GM23338 (cell line): ENCODE results near the gene TXNDC2. TPM values are rescaled to one million over a fixed set of nuclear protein-coding genes. Genes with fewer than 3 reads are reported as not detected.

Source experiments
- ATAC-seq: fragments of 200-7000 bp; cut with Tn5 transposase; 3 replicates; pipeline ENCODE4 v1.9.1; 2020
- DNase-seq: peaks from one replicate; pipeline ENCODE4 v3.0.0-alpha.2; 2015; ENCODE audit warnings: low spot score
- H2AFZ ChIP-seq: fragments of 200-600 bp; sonication (generic); 2 replicates; pipeline ENCODE4 v1.8.0; 2016; ENCODE audit warnings: antibody characterized with exemption, mild to moderate bottlenecking, moderate library complexity
- H3F3A ChIP-seq: fragments of 200-600 bp; sonication (generic); replicated peaks from 2 replicates; pipeline ENCODE4 v1.8.0; 2017; ENCODE audit warnings: antibody characterized with exemption, mixed run types, low read depth
- H3K27ac ChIP-seq: fragments of 200-600 bp; sonication (generic); 2 replicates; pipeline ENCODE4 v1.6.1; 2016; ENCODE audit warnings: low read depth
- H3K27me3 ChIP-seq: fragments of 200-600 bp; sonication (generic); 2 replicates; pipeline ENCODE4 v1.8.0; 2016; ENCODE audit warnings: mild to moderate bottlenecking, mixed run types, moderate library complexity; ENCODE audit not compliant: insufficient read depth
- H3K36me3 ChIP-seq: fragments of 200-600 bp; sonication (generic); 2 replicates; pipeline ENCODE4 v1.8.0; 2016; ENCODE audit warnings: mild to moderate bottlenecking; ENCODE audit not compliant: insufficient read depth
- H3K4me1 ChIP-seq: fragments of 200-600 bp; sonication (generic); 2 replicates; pipeline ENCODE4 v1.8.0; 2016; ENCODE audit warnings: mild to moderate bottlenecking, moderate library complexity; ENCODE audit not compliant: insufficient read depth
- H3K4me2 ChIP-seq: fragments of 200-600 bp; sonication (generic); 2 replicates; pipeline ENCODE4 v1.7.1; 2017; ENCODE audit warnings: mixed run types
- H3K4me3 ChIP-seq: fragments of 200-600 bp; sonication (generic); 2 replicates; pipeline ENCODE4 v1.6.1; 2016; ENCODE audit warnings: mixed run types
- H3K79me2 ChIP-seq: fragments of 200-600 bp; sonication (generic); replicated peaks from 2 replicates; pipeline ENCODE4 v1.8.0; 2017; ENCODE audit warnings: mild to moderate bottlenecking; ENCODE audit not compliant: insufficient read depth
- H3K9me2 ChIP-seq: fragments of 200-600 bp; sonication (generic); 2 replicates; pipeline ENCODE4 v1.8.0; 2017; ENCODE audit not compliant: insufficient read depth
- H4K20me1 ChIP-seq: fragments of 200-600 bp; sonication (generic); replicated peaks from 2 replicates; pipeline ENCODE4 v1.8.0; 2017; ENCODE audit warnings: mild to moderate bottlenecking; ENCODE audit not compliant: insufficient read depth
- H3K27ac Mint-ChIP-seq: 2 replicates; pipeline ENCODE4 v1.8.0; 2020; ENCODE audit warnings: inconsistent platforms, mild to moderate bottlenecking, moderate library complexity, mixed read lengths
- H3K27me3 Mint-ChIP-seq: 3 replicates; pipeline ENCODE4 v1.8.0; 2022; ENCODE audit warnings: low read depth, mild to moderate bottlenecking, moderate library complexity, mixed read lengths, inconsistent platforms; ENCODE audit not compliant: insufficient read depth, poor library complexity
- H3K36me3 Mint-ChIP-seq: 3 replicates; pipeline ENCODE4 v1.8.0; 2021; ENCODE audit warnings: low read depth, mild to moderate bottlenecking, inconsistent platforms, moderate library complexity, mixed read lengths
- H3K4me1 Mint-ChIP-seq: 3 replicates; pipeline ENCODE4 v1.8.0; 2020; ENCODE audit warnings: mild to moderate bottlenecking, inconsistent platforms, mixed read lengths
- H3K4me3 Mint-ChIP-seq: 3 replicates; pipeline ENCODE4 v1.8.0; 2021; ENCODE audit warnings: moderate library complexity, mild to moderate bottlenecking, inconsistent platforms, mixed read lengths
- H3K9me3 Mint-ChIP-seq: 3 replicates; pipeline ENCODE4 v1.8.0; 2020; ENCODE audit warnings: moderate library complexity, mild to moderate bottlenecking, inconsistent platforms, mixed read lengths
- CREB1 ChIP-seq: fragments of 250-450 bp; sonication (Bioruptor Pico); IDR thresholded peaks from 2 replicates; pipeline ENCODE4 v1.5.0; 2020; ENCODE audit warnings: low read depth, mild to moderate bottlenecking, moderate library complexity
- CTCF ChIP-seq, 2 experiments: fragments of 200-600 bp in 1 of 2; sonication (generic) in 1 of 2; conservative IDR thresholded peaks; 2 replicates each; pipeline versions ENCODE4 v1.5.1 to v1.6.1; 2016 to 2017; ENCODE audit warnings: antibody characterized with exemption in 2 of 2, low read depth in 2 of 2, mild to moderate bottlenecking in 2 of 2, moderate library complexity in 1 of 2
- EZH2 ChIP-seq: fragments of 200-600 bp; sonication (generic); IDR thresholded peaks from one replicate; pipeline ENCODE4 v1.8.0; 2017; ENCODE audit warnings: antibody characterized with exemption, mild to moderate bottlenecking, low read depth; ENCODE audit not compliant: unreplicated experiment
- EZH2phosphoT487 ChIP-seq: fragments of 200-600 bp; sonication (generic); IDR thresholded peaks from one replicate; pipeline ENCODE4 v1.8.1; 2018; ENCODE audit warnings: antibody characterized with exemption; ENCODE audit not compliant: unreplicated experiment
- JUNB ChIP-seq: IDR thresholded peaks from one replicate; pipeline ENCODE4 v1.6.1; 2016; ENCODE audit warnings: antibody characterized with exemption; ENCODE audit not compliant: unreplicated experiment
- NANOG ChIP-seq: IDR thresholded peaks from 2 replicates; pipeline ENCODE4 v1.6.1; 2016; ENCODE audit warnings: antibody characterized with exemption, borderline replicate concordance
- STAT1 ChIP-seq: IDR thresholded peaks from one replicate; pipeline ENCODE4 v1.6.1; 2016; ENCODE audit warnings: antibody characterized with exemption; ENCODE audit not compliant: unreplicated experiment
- ZNF114 ChIP-seq: fragments of 250-450 bp; sonication (Bioruptor Pico); IDR thresholded peaks from 2 replicates; pipeline ENCODE4 v1.5.0; 2020; ENCODE audit warnings: mild to moderate bottlenecking, moderate library complexity
- ZNF331 ChIP-seq: fragments of 250-450 bp; sonication (Bioruptor Pico); IDR thresholded peaks from 2 replicates; pipeline ENCODE4 v1.5.0; 2020; ENCODE audit warnings: low read depth, mild to moderate bottlenecking, moderate library complexity
- ZNF462 ChIP-seq: fragments of 250-450 bp; sonication (Bioruptor Pico); IDR thresholded peaks from 2 replicates; pipeline ENCODE4 v1.5.0; 2020; ENCODE audit warnings: mild to moderate bottlenecking, moderate library complexity
- polyA plus RNA-seq: library from polyadenylated mRNA; unstranded; fragments of >200 nt; fragmentation: Nextera tagmentation; extraction: Ambion mirVana; gene quantifications from 2 replicates; pipeline ENCODE4 v1.2.1, GENCODE V29; 2016
- total RNA-seq: library from RNA; depleted of rRNA; stranded (reverse); fragments of >200 nt; shearing (Covaris generic); gene quantifications from 2 replicates; pipeline ENCODE4 v1.2.3, GENCODE V29; 2014

Gene TXNDC2
- total and polyA plus RNA-seq, 2 experiments from 2014 or later: 0.16 TPM; not detected in 1

GRCh38 chr18:9925369-9925768 lies 39.6 kb downstream of the TXNDC2 start:
- no peak for DNase-seq
- TF ChIP-seq STAT1 (no peak), ZNF331 (CRISPR knock-in tag) (no peak), CTCF (conservative IDR thresholded peaks at IDR 0.05; ENCODE audit: low read depth in 2 of 2) (no peak)
- no peaks in the 10 kb centered on the region for H3K27me3 Mint-ChIP-seq
- Histone ChIP-seq H3K9me2 (no peaks in the 10 kb centered on the region), H4K20me1 (peaks cover 25% of the 10 kb centered on the region), H3K4me2 (no peak overlapping the region), H3K4me3 (no peak overlapping the region), H3K79me2 (peaks cover 100% of the 10 kb centered on the region), H3K27me3 (no peaks in the 10 kb centered on the region), H3F3A (no peaks in the 10 kb centered on the region), H3K27ac (no peak overlapping the region), H3K36me3 (no peaks in the 10 kb centered on the region), H3K4me1 (peaks cover 54% of the 10 kb centered on the region), H2AFZ (no peak overlapping the region)
- peaks cover 49% of the 10 kb centered on the region for H3K4me1 Mint-ChIP-seq
- no peaks in the 10 kb centered on the region for H3K36me3 Mint-ChIP-seq
- no peaks in the 10 kb centered on the region for H3K9me3 Mint-ChIP-seq
- no peak overlapping the region for H3K4me3 Mint-ChIP-seq
- no peak overlapping the region for H3K27ac Mint-ChIP-seq
- ATAC-seq: no peak

- no peak overlapping the region for H3K4me3 Mint-ChIP-seq
Measured at GRCh38 chr18:9925795-9926194, 40.0 kb downstream of the TXNDC2 start.

More at GRCh38 chr18:9925795-9926194, 40.0 kb downstream of the TXNDC2 start:
- Mint-ChIP-seq H3K27me3 (no peaks in the 10 kb centered on the region), H3K27ac (no peak overlapping the region), H3K4me1 (peaks cover 50% of the 10 kb centered on the region), H3K36me3 (no peaks in the 10 kb centered on the region), H3K9me3 (no peaks in the 10 kb centered on the region)
- H3K4me2 ChIP-seq: 0 out of 2 replicates have a peak overlapping the region, but pooled peaks have one; percentile 10
- peaks cover 52% of the 10 kb centered on the region for H3K4me1 ChIP-seq
- peaks cover 100% of the 10 kb centered on the region for H3K79me2 ChIP-seq
- H2AFZ ChIP-seq: no peak overlapping the region
- ATAC-seq (no peak), DNase-seq (no peak)
- H3F3A ChIP-seq: no peaks in the 10 kb centered on the region
- H3K4me3 ChIP-seq: no peak overlapping the region
- H3K27me3 ChIP-seq: no peaks in the 10 kb centered on the region
- H3K36me3 ChIP-seq: no peaks in the 10 kb centered on the region
- TF ChIP-seq JUNB (no peak), ZNF331 (CRISPR knock-in tag) (no peak), EZH2 (no peak), ZNF462 (no peak), CREB1 (CRISPR knock-in tag) (no peak), STAT1 (no peak), ZNF114 (CRISPR knock-in tag) (no peak), CTCF (conservative IDR thresholded peaks at IDR 0.05; ENCODE audit: low read depth in 2 of 2) (no peak), NANOG (no peak), EZH2phosphoT487 (no peak)
- no peaks in the 10 kb centered on the region for H3K9me2 ChIP-seq
- no peak overlapping the region for H3K27ac ChIP-seq
- peaks cover 25% of the 10 kb centered on the region for H4K20me1 ChIP-seq
